KMS-11 (cell line): ENCODE data around the gene GPR146.

Source experiments
- H2AFZ ChIP-seq: fragments of 200-600 bp; sonication (generic); 2 replicates; pipeline ENCODE4 v1.6.1; 2016; ENCODE audit warnings: antibody characterized with exemption, mixed run types, low read depth
- H3K27ac ChIP-seq: fragments of 200-600 bp; sonication (generic); 2 replicates; pipeline ENCODE4 v1.6.1; 2016; ENCODE audit warnings: mild to moderate bottlenecking, mixed run types
- H3K27me3 ChIP-seq: fragments of 200-600 bp; sonication (generic); 2 replicates; pipeline ENCODE4 v1.6.1; 2017; ENCODE audit warnings: mild to moderate bottlenecking, low read depth, mixed run types, moderate library complexity; ENCODE audit not compliant: insufficient read depth
- H3K36me3 ChIP-seq: fragments of 200-600 bp; sonication (generic); 2 replicates; pipeline ENCODE4 v1.6.1; 2017; ENCODE audit warnings: mild to moderate bottlenecking, mixed run types; ENCODE audit not compliant: insufficient read depth
- H3K4me1 ChIP-seq: fragments of 200-600 bp; sonication (generic); 2 replicates; pipeline ENCODE4 v1.6.1; 2016; ENCODE audit warnings: mild to moderate bottlenecking, low read depth, mixed run types; ENCODE audit not compliant: poor library complexity, severe bottlenecking
- H3K4me2 ChIP-seq: fragments of 200-600 bp; sonication (generic); 2 replicates; pipeline ENCODE4 v1.7.0; 2016; ENCODE audit warnings: mild to moderate bottlenecking, mixed run types
- H3K4me3 ChIP-seq: fragments of 200-600 bp; sonication (generic); IDR thresholded peaks from 2 replicates; pipeline ENCODE4 v1.6.1; 2017; ENCODE audit warnings: low read depth, low read length, mixed read lengths; ENCODE audit not compliant: insufficient read depth
- H3K79me2 ChIP-seq: fragments of 200-600 bp; sonication (generic); 2 replicates; pipeline ENCODE4 v1.6.1; 2016; ENCODE audit warnings: low read depth, mixed run types; ENCODE audit not compliant: insufficient read depth
- H3K9ac ChIP-seq: fragments of 200-600 bp; sonication (generic); 2 replicates; pipeline ENCODE4 v1.6.1; 2016; ENCODE audit warnings: mild to moderate bottlenecking, mixed run types
- H4K20me1 ChIP-seq: fragments of 200-600 bp; sonication (generic); 2 replicates; pipeline ENCODE4 v1.6.1; 2016; ENCODE audit warnings: mild to moderate bottlenecking, mixed run types; ENCODE audit not compliant: insufficient read depth
- CTCF ChIP-seq: fragments of 200-600 bp; sonication (generic); conservative IDR thresholded peaks from 2 replicates; pipeline ENCODE4 v1.6.1; 2017; ENCODE audit warnings: low read depth, mild to moderate bottlenecking, antibody characterized with exemption, low read length, moderate library complexity, mixed read lengths

The GPR146 gene

GRCh38 chr7:1022356-1022755, 22.0 kb upstream of the GPR146 start:
- Histone ChIP-seq H3K36me3 (no peaks in the 10 kb centered on the region), H3K79me2 (no peaks in the 10 kb centered on the region)

GRCh38 chr7:1022801-1023465, 21.4 kb upstream of the GPR146 start:
- Histone ChIP-seq H3K79me2 (no peaks in the 10 kb centered on the region), H3K9ac (no peak overlapping the region; the same call in 1 of the 2 replicates), H3K27ac (no peak overlapping the region), H3K4me3 (no peak overlapping the region), H3K4me1 (peaks cover 33% of the 10 kb centered on the region), H2AFZ (no peak overlapping the region), H3K4me2 (peak overlapping the region; percentile 95; the same call in 1 of the 2 replicates), H3K27me3 (no peaks in the 10 kb centered on the region), H4K20me1 (no peaks in the 10 kb centered on the region), H3K36me3 (no peaks in the 10 kb centered on the region)
- TF ChIP-seq CTCF: no peak

More at GRCh38 chr7:1022356-1022755, 22.0 kb upstream of the GPR146 start:
- H3K4me3 ChIP-seq: no peak overlapping the region
- no peak overlapping the region for H2AFZ ChIP-seq
- H3K4me1 ChIP-seq: peaks cover 33% of the 10 kb centered on the region
- H3K27me3 ChIP-seq: no peaks in the 10 kb centered on the region
- TF ChIP-seq CTCF: no peak
- H3K4me2 ChIP-seq: no peak overlapping the region
- no peak overlapping the region for H3K9ac ChIP-seq
- H4K20me1 ChIP-seq: no peaks in the 10 kb centered on the region
- no peak overlapping the region for H3K27ac ChIP-seq

- H2AFZ ChIP-seq: no peak overlapping the region
- H3K4me2 ChIP-seq: peak overlapping the region; percentile 95
- no peaks in the 10 kb centered on the region for H3K27me3 ChIP-seq
- no peak for TF ChIP-seq CTCF
- no peaks in the 10 kb centered on the region for H4K20me1 ChIP-seq
- peak overlapping the region; percentile 13; the same call in 1 of the 2 replicates for H3K9ac ChIP-seq
- peaks cover 33% of the 10 kb centered on the region for H3K4me1 ChIP-seq
- no peaks in the 10 kb centered on the region for H3K36me3 ChIP-seq
- H3K27ac ChIP-seq: peak overlapping the region; percentile 63
- H3K79me2 ChIP-seq: no peaks in the 10 kb centered on the region
- H3K4me3 ChIP-seq: no peak overlapping the region
These were observed 20.0 kb upstream of the GPR146 start for GRCh38 chr7:1024331-1024841.

- H3K4me2 ChIP-seq: peak overlapping the region; percentile 95
- no peak overlapping the region for H2AFZ ChIP-seq
- peak overlapping the region; percentile 63; the same call in 1 of the 2 replicates for H3K27ac ChIP-seq
- H4K20me1 ChIP-seq: no peaks in the 10 kb centered on the region
- H3K79me2 ChIP-seq: no peaks in the 10 kb centered on the region
- no peak for TF ChIP-seq CTCF
- no peak overlapping the region for H3K4me3 ChIP-seq
- no peaks in the 10 kb centered on the region for H3K36me3 ChIP-seq
- H3K9ac ChIP-seq: no peak overlapping the region
- no peaks in the 10 kb centered on the region for H3K27me3 ChIP-seq
- peaks cover 33% of the 10 kb centered on the region for H3K4me1 ChIP-seq
These were observed 19.2 kb upstream of the GPR146 start for GRCh38 chr7:1024876-1025742.
